SU-DHL-6 (cell line): Measurements from ENCODE around the gene SKP1.

Experiments used
- H2AFZ ChIP-seq: fragments of 200-600 bp; sonication (generic); 2 replicates; pipeline ENCODE4 v1.6.1; 2014; ENCODE audit warnings: low read depth, mild to moderate bottlenecking, moderate library complexity, mixed read lengths, antibody characterized with exemption, low read length; ENCODE audit not compliant: severe bottlenecking
- H3F3A ChIP-seq: fragments of 200-600 bp; shearing (Covaris generic); 2 replicates; pipeline ENCODE4 v1.6.0; 2016; ENCODE audit warnings: antibody characterized with exemption, mild to moderate bottlenecking; ENCODE audit not compliant: insufficient read depth
- H3K27ac ChIP-seq: fragments of 200-600 bp; sonication (generic); 2 replicates; pipeline ENCODE4 v1.5.1; 2016; ENCODE audit warnings: low read depth, mild to moderate bottlenecking, low read length, moderate library complexity, mixed read lengths
- H3K27me3 ChIP-seq: fragments of 200-600 bp; sonication (generic), shearing (Covaris generic); 2 replicates; pipeline ENCODE4 v1.6.0; 2014; ENCODE audit warnings: mild to moderate bottlenecking, low read length
- H3K36me3 ChIP-seq: fragments of 200-600 bp; sonication (generic); 2 replicates; pipeline ENCODE4 v1.6.1; 2014; ENCODE audit warnings: mild to moderate bottlenecking, low read length, mixed read lengths
- H3K4me2 ChIP-seq: fragments of 300-600, 200-600 bp; shearing (Covaris generic), sonication (generic); 2 replicates; pipeline ENCODE4 v1.6.0; 2014; ENCODE audit warnings: low read length, low read depth, mild to moderate bottlenecking; ENCODE audit not compliant: poor library complexity, severe bottlenecking
- H3K4me3 ChIP-seq: fragments of 200-600 bp; sonication (generic); 2 replicates; pipeline ENCODE4 v1.5.1; 2014; ENCODE audit warnings: antibody characterized with exemption, low read length, mild to moderate bottlenecking, mixed read lengths; ENCODE audit not compliant: insufficient read depth, poor library complexity, severe bottlenecking
- H3K79me2 ChIP-seq: fragments of 200-600 bp; sonication (generic); 2 replicates; pipeline ENCODE4 v1.6.1; 2014; ENCODE audit warnings: mild to moderate bottlenecking, low read length, moderate library complexity; ENCODE audit not compliant: insufficient read depth
- H3K9ac ChIP-seq: fragments of 200-600 bp; sonication (generic); 2 replicates; pipeline ENCODE4 v1.7.0; 2014; ENCODE audit warnings: mild to moderate bottlenecking, low read length
- H3K9me2 ChIP-seq: fragments of 200-600 bp; sonication (generic); replicated peaks from 2 replicates; pipeline ENCODE4 v1.6.1; 2014; ENCODE audit warnings: low read length; ENCODE audit not compliant: insufficient read depth
- H3K9me3 ChIP-seq: fragments of 200-600 bp; sonication (generic); 2 replicates; pipeline ENCODE4 v1.6.1; 2014; ENCODE audit warnings: low read length, mixed read lengths; ENCODE audit not compliant: insufficient read depth
- H4K20me1 ChIP-seq: fragments of 200-600 bp; sonication (generic); 2 replicates; pipeline ENCODE4 v1.6.1; 2014; ENCODE audit warnings: low read depth, mild to moderate bottlenecking, antibody characterized with exemption, low read length, moderate library complexity, mixed read lengths
- EZH2phosphoT487 ChIP-seq: fragments of 200-600 bp; sonication (generic), shearing (Covaris generic); conservative IDR thresholded peaks from 2 replicates; pipeline ENCODE4 v1.6.1; 2018; ENCODE audit warnings: mild to moderate bottlenecking, antibody characterized with exemption, low read length, moderate library complexity, mixed read lengths
- TF ChIP-seq, protein P1 (sequence below): fragments of 200-600 bp; sonication (generic); IDR thresholded peaks from one replicate; pipeline ENCODE4 v1.5.1; 2017; ENCODE audit warnings: antibody characterized with exemption, mild to moderate bottlenecking, low read length, moderate library complexity; ENCODE audit not compliant: insufficient read depth, poor library complexity, severe bottlenecking

The SKP1 gene

DNA sequence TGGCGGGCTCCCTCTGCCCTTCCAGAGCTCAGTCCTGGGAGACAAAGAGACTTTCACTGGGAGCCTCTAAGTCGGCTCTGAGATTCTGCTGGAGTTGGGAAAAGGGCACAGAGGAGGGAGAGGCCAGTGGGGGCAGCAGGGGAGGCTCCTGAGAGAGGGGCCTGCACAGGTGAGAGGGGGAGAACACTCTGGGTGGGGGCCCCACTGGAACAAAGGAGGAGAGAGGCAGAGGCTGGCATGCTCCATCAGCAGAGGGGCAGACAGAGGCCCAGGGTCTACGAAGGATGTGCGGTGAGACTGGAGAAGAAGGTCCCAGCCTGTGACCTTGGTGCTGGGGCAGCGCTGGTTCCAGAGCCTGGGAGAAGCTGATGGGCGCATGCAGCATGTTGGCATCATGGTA, 53.4 kb downstream of the SKP1 start:
- TF ChIP-seq, protein P1, sequence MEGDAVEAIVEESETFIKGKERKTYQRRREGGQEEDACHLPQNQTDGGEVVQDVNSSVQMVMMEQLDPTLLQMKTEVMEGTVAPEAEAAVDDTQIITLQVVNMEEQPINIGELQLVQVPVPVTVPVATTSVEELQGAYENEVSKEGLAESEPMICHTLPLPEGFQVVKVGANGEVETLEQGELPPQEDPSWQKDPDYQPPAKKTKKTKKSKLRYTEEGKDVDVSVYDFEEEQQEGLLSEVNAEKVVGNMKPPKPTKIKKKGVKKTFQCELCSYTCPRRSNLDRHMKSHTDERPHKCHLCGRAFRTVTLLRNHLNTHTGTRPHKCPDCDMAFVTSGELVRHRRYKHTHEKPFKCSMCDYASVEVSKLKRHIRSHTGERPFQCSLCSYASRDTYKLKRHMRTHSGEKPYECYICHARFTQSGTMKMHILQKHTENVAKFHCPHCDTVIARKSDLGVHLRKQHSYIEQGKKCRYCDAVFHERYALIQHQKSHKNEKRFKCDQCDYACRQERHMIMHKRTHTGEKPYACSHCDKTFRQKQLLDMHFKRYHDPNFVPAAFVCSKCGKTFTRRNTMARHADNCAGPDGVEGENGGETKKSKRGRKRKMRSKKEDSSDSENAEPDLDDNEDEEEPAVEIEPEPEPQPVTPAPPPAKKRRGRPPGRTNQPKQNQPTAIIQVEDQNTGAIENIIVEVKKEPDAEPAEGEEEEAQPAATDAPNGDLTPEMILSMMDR = no peak
- TF ChIP-seq EZH2phosphoT487 = no peak
- no peak overlapping the region for H3K9ac ChIP-seq
- H3K27me3 ChIP-seq = no peaks in the 10 kb centered on the region
- no peaks in the 10 kb centered on the region for H4K20me1 ChIP-seq
- H3K27ac ChIP-seq = no peak overlapping the region
- no peaks in the 10 kb centered on the region for H3K36me3 ChIP-seq
- no peak overlapping the region for H3K4me2 ChIP-seq
- no peaks in the 10 kb centered on the region for H3K9me2 ChIP-seq
- H3K4me3 ChIP-seq = no peak overlapping the region
- no peaks in the 10 kb centered on the region for H3K9me3 ChIP-seq
- no peak overlapping the region for H2AFZ ChIP-seq
- H3F3A ChIP-seq = no peaks in the 10 kb centered on the region
- no peaks in the 10 kb centered on the region for H3K79me2 ChIP-seq

DNA sequence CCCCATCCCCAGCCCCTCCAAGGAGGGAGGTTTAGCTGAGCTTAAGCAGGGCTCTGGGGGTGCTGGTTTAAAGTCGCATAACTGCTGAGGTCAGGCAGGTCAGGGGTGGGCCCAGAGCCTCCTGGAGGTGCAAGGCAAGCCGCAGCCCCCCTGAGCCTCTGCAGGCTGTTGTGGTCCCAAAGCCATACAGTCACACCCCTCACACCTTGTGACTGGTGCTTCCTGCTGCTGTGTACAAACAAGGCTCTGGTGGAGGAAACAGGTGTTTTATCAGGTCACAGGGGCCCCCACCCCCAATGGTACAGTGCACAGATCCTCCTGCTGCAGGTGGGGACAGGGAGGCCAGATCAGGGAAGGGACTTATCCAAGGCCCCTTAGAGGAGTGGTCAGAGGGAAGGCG, 54.2 kb downstream of the SKP1 start:
- no peaks in the 10 kb centered on the region for H3K9me2 ChIP-seq

DNA sequence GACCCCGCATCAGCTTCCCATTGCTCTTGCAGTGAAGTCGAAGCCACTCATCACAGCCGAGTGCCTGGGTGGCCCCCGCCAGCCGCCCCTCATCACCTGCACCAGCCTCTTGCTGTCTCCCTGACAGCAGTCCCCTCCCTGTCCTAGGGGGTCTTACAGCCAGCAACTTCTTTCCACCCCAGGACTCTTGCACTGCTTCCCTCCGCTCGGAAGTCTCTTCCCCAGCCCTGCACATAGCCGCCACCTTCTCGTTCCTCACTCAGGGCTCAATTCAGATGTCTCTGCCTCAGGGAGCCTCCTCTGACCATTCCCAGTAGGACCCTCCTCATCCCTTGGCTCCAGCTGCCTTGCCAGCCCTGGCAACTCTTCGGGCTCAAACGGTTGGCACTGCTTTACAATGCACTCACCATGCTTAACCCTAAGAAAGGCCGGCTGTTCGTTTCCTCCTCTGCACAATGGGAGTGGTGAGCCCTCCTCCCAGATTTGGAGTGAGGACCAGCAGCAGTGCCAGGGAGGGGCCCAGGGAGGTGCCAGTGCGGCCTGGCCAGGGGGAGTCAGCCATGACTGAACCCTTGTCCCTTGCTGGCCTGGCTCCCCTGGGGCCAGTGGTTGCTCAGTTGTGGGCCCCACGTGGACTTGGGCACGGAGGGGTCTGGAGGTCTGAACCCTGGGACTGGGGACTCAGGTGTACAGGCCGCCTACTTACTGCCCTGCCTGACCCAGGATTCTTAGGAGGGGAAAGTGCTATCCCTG, 56.2 kb downstream of the SKP1 start:
- H3K27me3 ChIP-seq = no peaks in the 10 kb centered on the region
- no peak overlapping the region for H3K27ac ChIP-seq
- no peak overlapping the region for H3K4me2 ChIP-seq
- H2AFZ ChIP-seq = no peak overlapping the region
- H3K9ac ChIP-seq = no peak overlapping the region
- H3K9me3 ChIP-seq = no peaks in the 10 kb centered on the region
- no peaks in the 10 kb centered on the region for H3K36me3 ChIP-seq
- no peak overlapping the region for H3K4me3 ChIP-seq
- TF ChIP-seq, protein P1 = no peak
- TF ChIP-seq EZH2phosphoT487 = no peak
- no peaks in the 10 kb centered on the region for H3K9me2 ChIP-seq
- no peaks in the 10 kb centered on the region for H3F3A ChIP-seq
- H3K79me2 ChIP-seq = no peaks in the 10 kb centered on the region
- no peaks in the 10 kb centered on the region for H4K20me1 ChIP-seq

More for the DNA sequence above, 54.2 kb downstream of the SKP1 start:
- Histone ChIP-seq H3K4me2 (no peak overlapping the region), H3K27me3 (no peaks in the 10 kb centered on the region), H3K9ac (no peak overlapping the region), H3K27ac (no peak overlapping the region), H3K9me3 (no peaks in the 10 kb centered on the region), H3F3A (no peaks in the 10 kb centered on the region), H2AFZ (no peak overlapping the region), H3K4me3 (no peak overlapping the region), H4K20me1 (no peaks in the 10 kb centered on the region), H3K79me2 (no peaks in the 10 kb centered on the region), H3K36me3 (no peaks in the 10 kb centered on the region)
- TF ChIP-seq EZH2phosphoT487 = no peak
- TF ChIP-seq, protein P1 = no peak
